GM12891 (cell line): ENCODE measurements around the gene KRTAP3-2.

Experiments
- DNase-seq: peaks from one replicate; pipeline ENCODE4 v3.0.0; 2011; ENCODE audit warnings: low spot score; ENCODE audit not compliant: insufficient read length
- FAIRE-seq: peaks from 2 replicates; lab custom pipeline; 2011; peaks lifted over from hg19 to GRCh38; lab: Jason Lieb, UNC
- PAX5 ChIP-seq: IDR thresholded peaks from 2 replicates; pipeline ENCODE4 v1.6.1; 2011; ENCODE audit warnings: low read length, moderate library complexity, mild to moderate bottlenecking; ENCODE audit not compliant: insufficient read depth, severe bottlenecking
- POLR2A ChIP-seq: IDR thresholded peaks from 2 replicates; pipeline ENCODE4 v1.6.1; 2011; ENCODE audit warnings: low read depth, low read length, control low read depth
- POLR2AphosphoS5 ChIP-seq: IDR thresholded peaks from 2 replicates; pipeline ENCODE4 v1.6.1; 2011; ENCODE audit warnings: low read depth, low read length, control low read depth
- POU2F2 ChIP-seq: IDR thresholded peaks from 2 replicates; pipeline ENCODE4 v1.6.1; 2011; ENCODE audit warnings: low read depth, mild to moderate bottlenecking, control low read depth, low read length, moderate library complexity
- SPI1 ChIP-seq: IDR thresholded peaks from 2 replicates; pipeline ENCODE4 v1.6.1; 2011; ENCODE audit warnings: low read depth, low read length, control low read depth
- TAF1 ChIP-seq: IDR thresholded peaks from 2 replicates; pipeline ENCODE4 v1.6.1; 2011; ENCODE audit warnings: low read depth, low read length, control low read depth

KRTAP3-2 gene

GRCh38 chr17:40953881-40954280 is 45.8 kb downstream of the KRTAP3-2 start:
- DNase-seq (no peak), FAIRE-seq (no peak)
- no peak for TF ChIP-seq POU2F2
- no peak for TF ChIP-seq SPI1
- TF ChIP-seq TAF1 = no peak
- no peak for TF ChIP-seq PAX5
- no peak for TF ChIP-seq POLR2AphosphoS5
- TF ChIP-seq POLR2A = no peak

- TF ChIP-seq POU2F2 = no peak
- TF ChIP-seq POLR2A = no peak
- TF ChIP-seq SPI1 = no peak
- no peak for TF ChIP-seq PAX5
- TF ChIP-seq TAF1 = no peak
- TF ChIP-seq POLR2AphosphoS5 = no peak
- DNase-seq (no peak), FAIRE-seq (no peak)
These were observed 47.0 kb downstream of the KRTAP3-2 start for GRCh38 chr17:40952661-40953060.

- FAIRE-seq (no peak), DNase-seq (no peak)
- TF ChIP-seq POLR2AphosphoS5 (no peak), TAF1 (no peak), POLR2A (no peak), POU2F2 (no peak), PAX5 (no peak), SPI1 (no peak)
These were observed 47.6 kb downstream of the KRTAP3-2 start for GRCh38 chr17:40952154-40952553.

- TF ChIP-seq PAX5 = no peak
- no peak for TF ChIP-seq TAF1
- no peak for TF ChIP-seq POLR2AphosphoS5
- no peak for TF ChIP-seq POU2F2
- TF ChIP-seq POLR2A = no peak
- TF ChIP-seq SPI1 = no peak
- DNase-seq (no peak), FAIRE-seq (no peak)
These were observed 48.6 kb downstream of the KRTAP3-2 start for GRCh38 chr17:40951011-40951622.

GRCh38 chr17:40950176-40950575 is 49.5 kb downstream of the KRTAP3-2 start:
- TF ChIP-seq POU2F2 (no peak), POLR2AphosphoS5 (no peak), PAX5 (no peak), POLR2A (no peak), SPI1 (no peak), TAF1 (no peak)
- FAIRE-seq (no peak), DNase-seq (no peak)

GRCh38 chr17:40949418-40949817 is 50.3 kb downstream of the KRTAP3-2 start:
- FAIRE-seq (no peak), DNase-seq (no peak)
- no peak for TF ChIP-seq SPI1
- TF ChIP-seq PAX5 = no peak
- TF ChIP-seq POLR2A = no peak
- no peak for TF ChIP-seq POLR2AphosphoS5
